ENCODE data around the gene ARHGEF28.

- TF ChIP-seq ZNF70 (CRISPR knock-in tag; IDR thresholded peaks at IDR 0.05) (no peak), ISL1 (CRISPR knock-in tag; IDR thresholded peaks at IDR 0.05) (no peak), ZNF565 (CRISPR knock-in tag; conservative IDR thresholded peaks at IDR 0.05; ENCODE audit: low read depth) (no peak), CSRNP3 (CRISPR knock-in tag; IDR thresholded peaks at IDR 0.05) (no peak), ARNTL (CRISPR knock-in tag; IDR thresholded peaks at IDR 0.05; ENCODE audit: borderline replicate concordance, low read depth) (no peak), POU6F1 (CRISPR knock-in tag; IDR thresholded peaks at IDR 0.05; ENCODE audit: borderline replicate concordance, low read depth) (no peak), CSDC2 (CRISPR knock-in tag; IDR thresholded peaks at IDR 0.05) (no peak), PATZ1 (CRISPR knock-in tag; IDR thresholded peaks at IDR 0.05; ENCODE audit: borderline replicate concordance) (no peak), ZFP3 (CRISPR knock-in tag; IDR thresholded peaks at IDR 0.05) (no peak), TCF4 (CRISPR knock-in tag; IDR thresholded peaks at IDR 0.05; ENCODE audit: borderline replicate concordance) (no peak), SNAI2 (CRISPR knock-in tag; IDR thresholded peaks at IDR 0.05) (no peak), TSHZ2 (CRISPR knock-in tag; IDR thresholded peaks at IDR 0.05) (no peak), CREB5 (CRISPR knock-in tag; IDR thresholded peaks at IDR 0.05; ENCODE audit: low read depth) (no peak), ESRRG (CRISPR knock-in tag; IDR thresholded peaks at IDR 0.05) (no peak)
These were observed 201.1 kb downstream of the ARHGEF28 start for GRCh38 chr5:73827106-73827450.
